Measurements from ENCODE around the gene APBB1IP.
"Not testable (repeated sequence)": the region's sequence is repeated elsewhere in the genome, so short reads cannot be mapped to it uniquely, and the experiment has no call there.

APBB1IP gene

GRCh38 chr10:26489081-26489480 is 50.9 kb downstream of the APBB1IP start:
- Histone ChIP-seq H3K4me1 (no peaks in the 10 kb centered on the region), H3K36me3 (ENCODE audit: control insufficient read depth, insufficient read depth, low read length) (no peaks in the 10 kb centered on the region)

GRCh38 chr10:26490367-26490766 is 52.2 kb downstream of the APBB1IP start:
- not testable (repeated sequence) for H3K4me3 ChIP-seq (ENCODE audit: low read depth, low read length); H3K9me3 ChIP-seq (ENCODE audit: control insufficient read depth, low read length); H3K27me3 ChIP-seq (ENCODE audit: control insufficient read depth, insufficient read depth, low read length); H3K79me2 ChIP-seq; H3K9ac ChIP-seq; H3K4me1 ChIP-seq; H3K27ac ChIP-seq; H3K36me3 ChIP-seq (ENCODE audit: control insufficient read depth, insufficient read depth, low read length); H3K4me2 ChIP-seq (ENCODE audit: low read length); H2AFZ ChIP-seq

More at GRCh38 chr10:26489081-26489480, 50.9 kb downstream of the APBB1IP start:
- Histone ChIP-seq H3K9ac (no peak overlapping the region), H3K9me3 (ENCODE audit: control insufficient read depth, low read length) (no peaks in the 10 kb centered on the region), H3K27ac (no peak overlapping the region), H3K4me2 (ENCODE audit: low read length) (no peak overlapping the region), H3K79me2 (no peaks in the 10 kb centered on the region), H2AFZ (no peak overlapping the region), H3K27me3 (ENCODE audit: control insufficient read depth, insufficient read depth, low read length) (no peaks in the 10 kb centered on the region), H3K4me3 (ENCODE audit: low read depth, low read length) (no peak overlapping the region)
- TF ChIP-seq, protein P1, sequence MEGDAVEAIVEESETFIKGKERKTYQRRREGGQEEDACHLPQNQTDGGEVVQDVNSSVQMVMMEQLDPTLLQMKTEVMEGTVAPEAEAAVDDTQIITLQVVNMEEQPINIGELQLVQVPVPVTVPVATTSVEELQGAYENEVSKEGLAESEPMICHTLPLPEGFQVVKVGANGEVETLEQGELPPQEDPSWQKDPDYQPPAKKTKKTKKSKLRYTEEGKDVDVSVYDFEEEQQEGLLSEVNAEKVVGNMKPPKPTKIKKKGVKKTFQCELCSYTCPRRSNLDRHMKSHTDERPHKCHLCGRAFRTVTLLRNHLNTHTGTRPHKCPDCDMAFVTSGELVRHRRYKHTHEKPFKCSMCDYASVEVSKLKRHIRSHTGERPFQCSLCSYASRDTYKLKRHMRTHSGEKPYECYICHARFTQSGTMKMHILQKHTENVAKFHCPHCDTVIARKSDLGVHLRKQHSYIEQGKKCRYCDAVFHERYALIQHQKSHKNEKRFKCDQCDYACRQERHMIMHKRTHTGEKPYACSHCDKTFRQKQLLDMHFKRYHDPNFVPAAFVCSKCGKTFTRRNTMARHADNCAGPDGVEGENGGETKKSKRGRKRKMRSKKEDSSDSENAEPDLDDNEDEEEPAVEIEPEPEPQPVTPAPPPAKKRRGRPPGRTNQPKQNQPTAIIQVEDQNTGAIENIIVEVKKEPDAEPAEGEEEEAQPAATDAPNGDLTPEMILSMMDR (IDR thresholded peaks at IDR 0.05): no peak

GRCh38 chr10:26491276-26491675 is 53.1 kb downstream of the APBB1IP start:
- TF ChIP-seq, protein P1 (IDR thresholded peaks at IDR 0.05): no peak
- H2AFZ ChIP-seq: no peak overlapping the region
- no peaks in the 10 kb centered on the region for H3K27me3 ChIP-seq (ENCODE audit: control insufficient read depth, insufficient read depth, low read length)
- H3K27ac ChIP-seq: no peak overlapping the region
- H3K4me3 ChIP-seq (ENCODE audit: low read depth, low read length): no peak overlapping the region
- no peaks in the 10 kb centered on the region for H3K9me3 ChIP-seq (ENCODE audit: control insufficient read depth, low read length)
- H3K4me2 ChIP-seq (ENCODE audit: low read length): no peak overlapping the region
- no peaks in the 10 kb centered on the region for H3K4me1 ChIP-seq
- no peak overlapping the region for H3K9ac ChIP-seq
- no peaks in the 10 kb centered on the region for H3K36me3 ChIP-seq (ENCODE audit: control insufficient read depth, insufficient read depth, low read length)
- H3K79me2 ChIP-seq: no peaks in the 10 kb centered on the region

DNA sequence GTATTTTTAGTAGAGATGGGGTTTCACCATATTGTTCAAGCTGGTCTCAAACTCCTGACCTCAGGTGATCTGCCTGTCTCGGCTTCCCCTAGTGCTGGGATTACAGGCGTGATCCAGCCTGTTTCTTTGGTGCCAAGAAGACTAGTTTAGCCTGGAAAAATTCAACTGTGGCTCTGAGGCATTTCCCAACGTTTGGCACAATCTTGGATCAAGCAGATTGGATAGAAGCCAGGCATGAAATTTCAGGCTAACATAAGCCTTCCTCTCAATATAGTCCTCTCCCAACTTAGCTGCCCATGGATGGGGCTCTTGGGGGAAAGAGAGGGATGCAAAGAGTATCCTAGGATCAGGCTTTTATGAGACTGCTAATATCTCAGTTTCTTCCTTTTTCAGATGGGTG is 53.8 kb downstream of the APBB1IP start:
- Histone ChIP-seq H3K79me2 (no peaks in the 10 kb centered on the region), H3K4me1 (no peaks in the 10 kb centered on the region), H3K4me2 (ENCODE audit: low read length) (no peak overlapping the region), H3K9ac (no peak overlapping the region), H3K27ac (no peak overlapping the region), H3K36me3 (ENCODE audit: control insufficient read depth, insufficient read depth, low read length) (no peaks in the 10 kb centered on the region), H3K4me3 (ENCODE audit: low read depth, low read length) (no peak overlapping the region), H3K27me3 (ENCODE audit: control insufficient read depth, insufficient read depth, low read length) (no peaks in the 10 kb centered on the region), H2AFZ (no peak overlapping the region), H3K9me3 (ENCODE audit: control insufficient read depth, low read length) (no peaks in the 10 kb centered on the region)
- TF ChIP-seq, protein P1 (IDR thresholded peaks at IDR 0.05): no peak

DNA sequence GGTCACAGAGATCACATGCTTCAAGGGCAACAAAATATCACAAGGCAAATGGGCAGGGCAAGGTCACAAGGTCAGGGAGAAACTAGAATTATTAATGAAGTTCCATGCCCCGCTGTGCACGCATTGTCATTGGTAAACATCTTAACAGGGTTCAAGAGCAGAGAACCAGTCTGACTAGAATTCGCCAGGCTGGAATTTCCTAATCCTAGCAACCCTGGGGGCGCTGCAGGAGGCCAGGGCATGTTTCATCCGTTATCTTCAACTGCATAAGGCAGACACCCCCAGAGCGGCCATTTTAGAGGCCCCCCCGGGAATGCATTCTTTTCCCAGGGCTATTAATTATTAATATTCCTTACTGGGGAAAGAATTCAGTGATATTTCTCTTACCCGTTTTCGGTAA is 54.6 kb downstream of the APBB1IP start:
- not testable (repeated sequence) for H3K36me3 ChIP-seq (ENCODE audit: control insufficient read depth, insufficient read depth, low read length); H3K4me2 ChIP-seq (ENCODE audit: low read length); H3K9me3 ChIP-seq (ENCODE audit: control insufficient read depth, low read length); H3K9ac ChIP-seq; H2AFZ ChIP-seq; H3K27me3 ChIP-seq (ENCODE audit: control insufficient read depth, insufficient read depth, low read length); H3K79me2 ChIP-seq; H3K27ac ChIP-seq; H3K4me1 ChIP-seq; H3K4me3 ChIP-seq (ENCODE audit: low read depth, low read length)

DNA sequence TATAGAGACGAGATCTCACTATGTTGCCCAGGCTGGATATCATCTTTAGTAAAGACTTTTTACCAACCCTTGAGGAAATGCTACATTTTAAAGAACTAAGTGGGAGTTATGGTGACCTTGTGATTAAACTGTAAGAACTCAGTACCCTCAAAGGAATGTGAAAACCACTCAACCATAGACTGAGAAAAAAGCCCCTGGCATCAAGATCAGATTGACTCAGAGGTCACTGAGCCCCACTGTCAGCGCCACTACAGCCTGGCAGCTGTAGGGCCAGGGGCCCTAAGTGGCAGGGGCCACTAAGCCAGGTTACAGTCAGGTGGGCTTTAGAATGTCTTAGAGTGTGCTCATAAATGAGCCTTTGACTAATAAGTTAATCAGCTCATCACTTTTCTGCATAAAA is 55.9 kb downstream of the APBB1IP start:
- Histone ChIP-seq H3K27ac (no peak overlapping the region), H3K4me3 (ENCODE audit: low read depth, low read length) (no peak overlapping the region), H3K9me3 (ENCODE audit: control insufficient read depth, low read length) (no peaks in the 10 kb centered on the region), H3K9ac (no peak overlapping the region), H2AFZ (no peak overlapping the region), H3K4me1 (no peaks in the 10 kb centered on the region), H3K4me2 (ENCODE audit: low read length) (no peak overlapping the region), H3K36me3 (ENCODE audit: control insufficient read depth, insufficient read depth, low read length) (no peaks in the 10 kb centered on the region), H3K79me2 (no peaks in the 10 kb centered on the region), H3K27me3 (ENCODE audit: control insufficient read depth, insufficient read depth, low read length) (no peaks in the 10 kb centered on the region)
- TF ChIP-seq, protein P1 (IDR thresholded peaks at IDR 0.05): no peak
